Measurements from ENCODE around the gene AKAP3. TPM values are rescaled to one million over a fixed set of nuclear protein-coding genes. Genes with fewer than 3 reads are reported as not detected.

AKAP3 gene
- total RNA-seq, 1 donor from 2014 or later: 1.2 TPM

DNA sequence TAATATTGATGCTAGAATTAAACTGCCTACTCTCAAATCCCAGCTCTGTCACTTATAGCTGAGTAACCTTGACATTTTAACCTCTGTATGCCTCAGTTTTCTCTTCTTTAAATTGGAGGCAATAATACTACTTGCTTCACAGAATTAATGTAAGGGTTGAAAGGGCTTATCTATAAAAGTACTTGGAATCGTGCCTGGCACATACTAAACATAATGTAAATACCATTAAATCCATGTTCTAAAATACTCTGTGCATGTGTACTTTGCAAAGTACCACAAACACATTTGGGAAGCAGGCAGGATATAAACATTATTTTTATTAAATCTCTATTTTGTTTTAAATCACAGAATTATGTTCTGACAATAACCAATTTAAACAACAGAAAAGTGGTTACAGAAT, 44.9 kb downstream of the AKAP3 start:
- DNase-seq (ENCODE audit: extremely low read depth, low read depth, low spot score): no peak

DNA sequence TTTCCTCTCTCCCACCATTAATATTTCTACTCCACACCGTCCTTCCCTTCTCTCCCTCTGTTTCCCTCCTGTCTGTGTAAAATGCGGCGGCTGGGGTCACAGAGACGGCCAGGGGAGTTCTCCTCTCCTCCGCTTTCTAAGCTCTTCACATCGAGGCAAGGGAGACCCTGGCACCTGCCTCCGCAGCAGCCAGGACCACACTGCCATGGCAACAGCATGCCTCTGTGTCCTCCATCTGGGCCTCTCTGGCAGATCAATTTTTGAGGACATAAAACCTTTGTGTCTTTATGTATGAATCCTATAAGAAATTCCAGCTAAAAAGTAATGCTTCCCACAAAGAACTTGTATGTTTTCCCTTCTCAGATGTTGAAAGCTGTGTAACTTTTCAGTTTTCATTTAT, 45.4 kb downstream of the AKAP3 start:
- DNase-seq (ENCODE audit: extremely low read depth, low read depth, low spot score): no peak

DNA sequence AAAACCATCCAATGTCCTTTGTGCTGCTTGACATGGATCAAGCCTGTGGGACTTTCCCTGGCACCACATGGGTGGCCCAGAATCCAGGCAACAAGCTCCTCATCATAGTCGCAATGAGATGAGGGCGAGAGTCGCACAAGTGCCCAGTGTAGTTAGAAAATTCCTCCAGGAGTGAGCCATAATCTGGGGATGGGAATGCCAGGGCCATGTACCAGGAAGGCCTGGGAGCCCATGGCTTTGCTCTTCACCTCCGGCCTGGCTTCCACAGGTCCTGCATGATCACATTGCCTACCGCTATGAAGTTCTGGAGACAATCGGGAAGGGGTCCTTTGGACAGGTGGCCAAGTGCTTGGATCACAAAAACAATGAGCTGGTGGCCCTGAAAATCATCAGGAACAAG, 53.0 kb downstream of the AKAP3 start:
- DNase-seq (ENCODE audit: extremely low read depth, low read depth, low spot score): no peak

DNA sequence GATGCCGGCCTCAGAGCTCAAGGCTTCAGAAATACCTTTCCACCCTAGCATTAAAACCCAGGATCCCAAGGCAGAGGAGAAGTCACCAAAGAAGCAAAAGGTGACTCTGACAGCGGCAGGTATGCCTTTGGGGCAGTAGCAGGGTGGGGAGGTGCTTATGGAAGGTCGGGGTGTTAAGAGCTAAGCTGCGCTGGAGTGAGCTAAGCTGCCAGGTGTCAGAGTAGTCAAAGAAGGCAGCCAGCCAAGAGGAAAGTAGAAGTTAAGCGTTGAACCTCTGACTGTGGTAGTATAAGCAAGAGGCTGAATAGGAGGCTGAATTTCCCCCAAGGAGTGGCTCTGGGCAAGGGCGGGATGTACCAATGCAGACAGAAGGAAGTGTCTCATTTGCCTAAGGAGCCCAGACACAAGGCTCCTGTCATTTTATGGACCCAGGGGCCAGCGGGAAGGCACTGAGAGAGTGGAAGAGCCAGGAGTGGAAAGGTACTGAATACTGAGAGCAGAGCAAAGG, 57.6 kb downstream of the AKAP3 start:
- DNase-seq (ENCODE audit: extremely low read depth, low read depth, low spot score): no peak

DNA sequence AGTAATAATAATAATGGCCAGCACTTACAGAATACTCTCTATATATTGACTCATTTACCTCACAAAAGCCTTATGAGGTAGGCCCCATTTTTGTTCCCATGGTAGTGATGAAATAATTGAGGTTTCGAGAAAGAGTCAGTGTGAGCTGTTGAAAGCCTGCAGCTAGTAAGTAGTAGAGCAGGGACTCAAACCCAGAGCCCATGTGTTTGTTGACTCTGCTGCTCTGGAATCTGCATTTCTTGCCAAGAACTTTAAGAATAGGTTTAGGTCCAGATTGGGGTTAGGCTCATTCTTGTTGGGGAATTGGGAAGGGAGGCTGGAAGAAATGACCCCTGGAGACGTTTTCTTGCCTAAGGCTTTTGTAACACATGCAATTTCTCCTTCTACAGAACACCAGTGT, 58.9 kb downstream of the AKAP3 start:
- DNase-seq (ENCODE audit: extremely low read depth, low read depth, low spot score): no peak

DNA sequence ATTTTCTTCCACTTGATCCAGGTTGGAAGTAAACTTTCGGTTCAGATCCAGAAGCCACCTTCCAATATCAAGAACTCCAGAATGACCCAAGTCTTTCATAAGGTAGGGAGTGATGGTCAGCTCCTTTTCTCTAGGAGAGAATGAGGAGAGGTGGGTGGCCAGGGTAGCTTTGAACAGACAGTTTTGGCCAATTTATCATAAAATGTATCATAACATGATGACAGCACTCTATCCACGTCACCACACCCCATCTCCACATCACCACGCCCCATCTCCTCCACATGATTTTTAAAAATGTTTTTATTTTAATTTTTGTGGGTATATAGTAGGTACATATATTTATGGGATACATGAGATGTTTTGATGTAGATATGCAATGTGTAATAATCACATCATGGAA, 59.9 kb downstream of the AKAP3 start:
- DNase-seq (ENCODE audit: extremely low read depth, low read depth, low spot score): no peak

DNA sequence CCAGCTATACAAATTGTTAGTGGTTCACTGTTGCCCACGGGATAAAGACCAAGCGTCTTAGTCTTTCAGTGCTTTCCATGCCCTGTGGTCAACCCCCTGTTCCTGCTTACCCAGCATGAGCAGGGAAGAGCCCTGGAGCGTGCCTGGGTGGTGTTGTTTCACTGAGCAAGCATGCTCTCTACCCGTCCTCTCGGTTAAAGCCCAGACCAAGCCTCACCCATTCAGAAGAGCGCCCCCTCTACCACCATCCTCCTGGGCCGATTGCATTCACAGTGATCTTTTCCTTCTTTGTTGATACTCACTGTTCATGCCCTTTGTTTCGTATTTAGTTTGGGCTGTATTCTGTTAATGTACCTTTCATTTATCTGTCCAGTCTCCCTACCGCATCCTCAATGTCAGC, 61.7 kb downstream of the AKAP3 start:
- no peak for DNase-seq (ENCODE audit: extremely low read depth, low read depth, low spot score)

DNA sequence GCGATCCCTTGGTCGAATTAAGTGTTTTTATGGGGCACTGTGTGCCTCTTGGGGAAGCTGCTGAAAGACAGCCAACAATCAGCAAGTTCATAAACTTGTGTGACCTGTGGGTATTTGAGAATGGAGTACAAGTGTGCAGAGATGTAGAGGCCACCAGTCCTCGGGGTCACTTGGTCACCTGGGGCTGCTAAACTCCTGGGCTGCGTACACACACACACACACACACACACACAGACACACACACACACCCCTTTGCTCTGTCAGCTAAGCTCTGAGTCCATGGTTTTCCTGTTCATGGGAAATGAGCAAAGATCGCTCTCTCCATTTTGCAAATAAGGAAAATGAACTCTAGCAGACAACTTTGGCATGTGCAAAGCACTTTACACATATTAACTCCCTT, 62.4 kb downstream of the AKAP3 start:
- no peak for DNase-seq (ENCODE audit: extremely low read depth, low read depth, low spot score)

DNA sequence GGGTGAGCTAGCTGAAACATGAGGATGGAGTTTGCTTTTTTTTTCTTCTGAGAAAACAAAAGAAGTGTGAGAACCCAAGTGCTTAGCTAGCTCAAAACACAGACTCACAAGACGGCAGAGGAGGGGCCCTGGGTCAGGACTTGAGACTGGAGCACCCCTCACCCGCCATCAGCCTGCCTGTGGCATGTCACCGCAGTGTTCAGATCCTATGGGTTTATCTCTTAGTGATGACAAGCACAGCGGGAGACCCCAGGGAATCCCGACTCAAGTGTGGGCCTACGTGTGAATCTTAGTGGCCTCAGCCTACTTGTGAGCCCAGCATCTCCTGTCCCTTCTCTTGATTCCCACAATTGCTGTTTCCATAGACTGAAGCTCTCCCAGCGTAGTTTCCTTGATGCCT, 64.0 kb downstream of the AKAP3 start:
- DNase-seq (ENCODE audit: extremely low read depth, low read depth, low spot score): no peak

DNA sequence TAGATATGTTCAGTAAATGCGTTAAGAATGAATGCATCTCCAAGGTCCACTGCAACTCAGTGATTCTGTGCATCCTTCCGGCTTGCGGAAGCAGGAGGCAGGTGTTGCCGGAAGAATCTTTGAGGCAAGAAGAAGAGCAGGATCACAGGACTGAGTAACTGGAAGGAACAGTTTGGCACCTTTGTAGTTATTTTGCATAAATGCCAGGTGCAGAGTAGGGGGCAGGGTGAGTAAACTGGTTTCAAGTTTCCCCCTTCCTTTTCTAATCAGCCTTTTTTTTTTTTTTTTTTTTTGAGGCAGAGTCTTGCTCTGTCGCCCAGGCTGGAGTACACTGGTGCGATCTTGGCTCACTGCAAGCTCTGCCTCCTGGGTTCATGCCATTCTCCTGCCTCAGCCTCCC, 64.6 kb downstream of the AKAP3 start:
- DNase-seq (ENCODE audit: extremely low read depth, low read depth, low spot score): no peak

DNA sequence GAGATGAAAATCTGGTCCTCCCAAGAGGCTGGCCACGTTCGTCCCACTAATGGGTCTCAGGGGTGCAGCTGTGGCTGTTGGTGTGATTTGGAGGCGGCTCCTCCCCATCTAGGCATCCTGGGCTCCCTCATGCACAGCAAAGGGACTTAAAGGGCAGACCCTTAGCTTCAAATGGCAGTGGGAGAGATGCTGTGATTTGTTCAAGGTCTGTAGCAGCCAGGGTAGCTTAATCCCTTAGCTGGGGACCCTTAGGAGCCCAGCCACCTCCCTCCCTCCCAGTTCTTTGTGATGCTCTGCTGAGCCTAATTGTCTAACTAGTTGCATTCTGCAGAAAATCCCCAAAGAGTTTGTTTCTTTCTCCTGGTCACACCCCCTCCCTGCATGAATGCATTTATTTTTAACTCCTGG, 68.6 kb downstream of the AKAP3 start:
- no peak for DNase-seq (ENCODE audit: extremely low read depth, low read depth, low spot score)

DNA sequence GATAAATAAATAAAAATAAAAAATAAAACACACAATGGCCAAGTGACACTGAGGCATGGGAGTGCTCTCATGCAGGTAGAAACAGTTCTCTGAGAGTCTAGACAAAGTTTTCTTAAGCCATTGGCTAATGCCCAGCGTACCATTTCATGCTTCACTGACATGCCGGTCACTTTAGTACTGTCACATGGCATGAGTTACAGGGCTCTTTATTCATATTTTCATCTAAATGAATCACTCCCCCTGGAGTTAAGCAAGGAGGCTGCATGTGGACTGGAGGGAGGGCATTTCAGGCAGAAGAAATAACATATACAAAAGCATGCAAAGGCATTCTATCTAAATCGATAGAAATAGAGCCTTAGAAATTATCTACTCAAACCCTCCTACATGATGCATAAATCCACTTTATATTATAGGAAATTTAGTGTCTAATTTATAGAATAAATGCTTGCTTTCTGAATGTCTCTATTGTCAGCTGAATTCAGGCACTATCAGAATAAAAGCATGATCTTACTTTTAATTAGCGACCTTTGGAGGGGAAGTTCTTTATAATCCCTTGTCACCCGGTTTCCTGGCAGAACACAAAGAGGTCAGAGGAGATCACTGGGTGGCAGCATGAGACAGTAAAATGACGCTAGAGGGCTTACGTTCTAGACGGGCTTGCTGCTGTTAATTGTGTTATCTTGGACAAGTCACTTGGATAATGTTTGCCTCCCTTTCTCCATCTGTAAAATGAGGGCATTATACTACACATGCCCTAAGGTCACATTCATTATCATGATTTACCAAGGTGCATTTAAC, 69.3 kb downstream of the AKAP3 start:
- DNase-seq (ENCODE audit: extremely low read depth, low read depth, low spot score): no peak

DNA sequence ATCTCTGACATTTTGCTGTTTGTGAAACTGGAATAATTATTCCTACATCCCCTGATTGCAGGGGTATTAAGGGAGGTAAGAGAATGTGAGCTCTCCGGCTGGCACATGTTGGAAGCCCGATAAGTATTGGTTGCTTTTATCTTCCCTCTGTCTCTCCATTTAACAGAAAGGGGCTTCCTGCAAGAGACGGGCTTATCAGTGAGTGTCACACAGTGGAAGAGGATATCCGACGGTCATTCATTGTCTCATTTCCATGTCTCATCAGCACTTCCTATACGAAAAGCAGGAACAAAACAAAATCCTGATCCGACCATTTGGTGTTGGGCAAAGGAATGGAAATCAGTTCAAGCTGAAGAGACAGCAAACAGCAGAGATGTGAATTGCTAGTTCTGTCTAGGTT, 76.2 kb downstream of the AKAP3 start:
- DNase-seq (ENCODE audit: extremely low read depth, low read depth, low spot score): no peak

DNA sequence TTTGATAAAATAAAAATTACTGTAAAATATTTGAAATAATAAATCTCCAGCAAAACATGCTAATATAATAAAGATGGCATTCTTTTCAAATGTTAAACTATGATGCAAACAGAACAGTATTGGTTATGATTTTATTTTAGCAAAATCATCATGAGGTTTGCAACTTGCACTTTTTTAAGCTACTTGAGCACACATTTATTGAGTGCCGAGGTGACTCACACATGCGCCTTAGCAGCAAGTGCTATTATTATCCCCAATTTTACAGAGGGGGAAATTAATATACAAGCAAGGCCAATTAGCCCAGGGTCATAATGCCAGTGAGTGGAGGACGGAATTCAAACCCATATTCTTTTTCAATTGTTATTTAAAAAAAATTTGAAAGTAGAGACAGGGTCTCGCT, 79.6 kb downstream of the AKAP3 start:
- no peak for DNase-seq (ENCODE audit: extremely low read depth, low read depth, low spot score)

DNA sequence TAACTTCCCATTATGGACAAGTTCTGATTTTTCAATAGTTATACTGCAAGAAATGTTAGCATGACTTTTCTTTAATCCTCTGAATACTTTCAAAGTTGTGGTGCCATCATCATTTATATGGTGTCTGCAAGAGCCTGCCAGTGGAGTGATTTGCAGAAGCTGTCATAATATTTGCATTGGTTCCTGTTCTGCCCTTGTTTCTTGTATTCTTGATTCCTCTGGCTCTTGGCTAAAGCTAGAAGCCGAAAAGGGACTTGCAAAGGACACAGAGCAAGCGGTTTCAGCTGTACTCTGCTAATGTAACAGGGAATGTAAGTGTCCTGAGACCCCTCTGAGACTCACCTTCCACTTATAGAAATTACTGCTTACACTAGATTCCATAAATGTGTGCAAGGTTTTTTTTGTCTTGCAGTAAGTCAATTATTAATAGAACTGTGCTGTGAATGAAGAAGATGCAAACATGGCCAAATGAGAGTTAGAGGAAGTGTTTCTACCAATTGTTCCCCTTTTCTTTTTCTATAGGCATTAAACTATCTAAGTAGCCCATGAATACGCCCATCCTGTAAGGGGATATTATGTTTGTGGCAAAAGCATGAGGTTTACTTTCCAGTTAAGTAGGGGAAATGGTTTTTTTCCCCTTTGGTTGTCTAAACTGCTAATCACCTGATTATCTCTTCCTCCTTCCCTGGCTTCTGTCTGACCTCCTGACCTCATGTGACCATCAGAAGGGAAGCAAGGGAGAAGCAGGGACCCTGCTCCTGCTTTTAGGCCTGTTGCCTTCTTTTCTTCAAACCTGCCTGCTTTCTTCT, 81.6 kb downstream of the AKAP3 start:
- DNase-seq (ENCODE audit: extremely low read depth, low read depth, low spot score): no peak

DNA sequence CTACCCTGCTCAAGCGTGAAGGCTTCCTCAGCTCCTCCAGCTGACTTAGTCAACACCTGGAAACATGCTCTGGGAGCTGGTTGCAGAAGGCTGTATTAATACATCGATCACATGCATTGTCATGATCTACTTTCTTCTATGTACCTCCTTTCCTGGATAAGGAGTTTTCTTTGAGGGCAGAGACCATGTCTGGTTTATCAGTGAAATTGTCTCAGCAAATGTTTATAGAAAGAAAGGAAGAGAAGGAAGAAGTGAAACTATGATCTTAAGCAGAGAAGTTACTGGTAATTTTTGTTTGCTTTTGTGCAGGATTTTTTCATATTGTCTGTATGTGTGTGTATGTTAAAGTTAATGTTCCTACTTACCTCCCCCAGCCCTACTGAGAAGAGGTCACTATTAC, 82.4 kb downstream of the AKAP3 start:
- no peak for DNase-seq (ENCODE audit: extremely low read depth, low read depth, low spot score)

Other genes starting within 250 kb of the AKAP3 start
- not detected in 2 replicates for gene FGF6, start 203.2 kb downstream of the AKAP3 start, total RNA-seq
- 4.1 and 8.5 TPM in 2 replicates for gene RAD51AP1, start 110.2 kb downstream of the AKAP3 start, total RNA-seq
- gene DYRK4, start 86.8 kb downstream of the AKAP3 start, total RNA-seq: 44.1 and 65.0 TPM in 2 replicates
- gene NDUFA9, start 63 bp upstream of the AKAP3 start, total RNA-seq: 37.8 and 52.1 TPM in 2 replicates
- 0.35 and 0.53 TPM in 2 replicates for gene GALNT8, start 71.3 kb upstream of the AKAP3 start, total RNA-seq

Measured in glomerular endothelial cell (primary cell).